AG04449 (cell line): ENCODE measurements around the gene ENAH.
A peak's percentile ranks its signal among the peaks of the same experiment; 100 is the strongest.

Experiments
- CTCF ChIA-PET: fragments of 350-600 bp; formaldehyde crosslinking; extraction: SDS; loops from one replicate; lab custom pipeline; 2021; ENCODE audit warnings: antibody characterized with exemption; lab: Yijun Ruan, JAX
- POLR2A ChIA-PET: fragments of 400-600, 350-600 bp; formaldehyde crosslinking; extraction: SDS; loops from one replicate; lab custom pipeline; 2020; ENCODE audit warnings: antibody characterized with exemption, inconsistent platforms; lab: Yijun Ruan, JAX
- DNase-seq: peaks from one replicate; pipeline ENCODE4 v3.0.0-alpha.2; 2010; ENCODE audit warnings: low read depth, low spot score
- H3K4me3 ChIP-seq: 2 replicates; pipeline ENCODE4 v1.5.1; 2011; ENCODE audit warnings: low read depth, mild to moderate bottlenecking, control low read depth, low read length
- CTCF ChIP-seq: IDR thresholded peaks from one replicate; pipeline ENCODE4 v1.5.1; 2011; ENCODE audit warnings: mild to moderate bottlenecking, moderate library complexity, low read length, control low read depth, inconsistent platforms; ENCODE audit not compliant: insufficient read depth; ENCODE audit errors: missing control alignments

ENAH gene

GRCh38 chr1:225577241-225577640 is 75.7 kb downstream of the ENAH start:
- POLR2A ChIA-PET = no interaction called here
- no peak for TF ChIP-seq CTCF
- no peak for DNase-seq
- H3K4me3 ChIP-seq = no peak overlapping the region
- CTCF ChIA-PET = interaction anchor here (1.5 to 2.1 kb wide), 3 partner anchors 9 to 202 kb away, joined by 3 to 12 read pairs (median 6); no protein-coding TSS in a partner anchor

GRCh38 chr1:225573216-225573615 is 79.7 kb downstream of the ENAH start:
- no peak for TF ChIP-seq CTCF
- no peak for DNase-seq
- ChIA-PET CTCF (interaction anchor here (1.1 to 3.1 kb wide), 5 partner anchors 10 to 205 kb away, joined by 3 to 13 read pairs (median 3); partner anchors contain the start of gene SRP9), POLR2A (no interaction called here)
- no peak overlapping the region for H3K4me3 ChIP-seq

GRCh38 chr1:225572422-225572821 is 80.5 kb downstream of the ENAH start:
- TF ChIP-seq CTCF = peak; percentile 31
- CTCF ChIA-PET = interaction anchor here (0.9 to 3.1 kb wide), 7 partner anchors 9 to 206 kb away, joined by 3 to 13 read pairs (median 3); partner anchors contain the start of gene SRP9
- POLR2A ChIA-PET = no interaction called here
- H3K4me3 ChIP-seq = no peak overlapping the region
- DNase-seq = peak; percentile 14

GRCh38 chr1:225567789-225568188 is 85.1 kb downstream of the ENAH start:
- TF ChIP-seq CTCF = no peak
- POLR2A ChIA-PET = no interaction called here
- CTCF ChIA-PET = interaction anchor here (0.9 to 2.2 kb wide), 4 partner anchors 9 to 209 kb away, joined by 3 to 6 read pairs (median 3); no protein-coding TSS in a partner anchor
- no peak for DNase-seq
- no peak overlapping the region for H3K4me3 ChIP-seq

- no peak overlapping the region for H3K4me3 ChIP-seq
- DNase-seq = no peak
- POLR2A ChIA-PET = no interaction called here
- CTCF ChIA-PET = interaction anchor here (0.7 to 2.2 kb wide), 5 partner anchors 13 to 341 kb away, joined by 3 to 6 read pairs (median 3); partner anchors contain the start of gene SRP9
- TF ChIP-seq CTCF = no peak
Measured at GRCh38 chr1:225565847-225566246, 87.1 kb downstream of the ENAH start.

- no peak for DNase-seq
- CTCF ChIA-PET = interaction anchor here (10.7 kb wide), 1 partner anchor 211 kb away, joined by 106 read pairs; no protein-coding TSS in a partner anchor
- no peak for TF ChIP-seq CTCF
- POLR2A ChIA-PET = no interaction called here
- no peak overlapping the region for H3K4me3 ChIP-seq
Measured at GRCh38 chr1:225561675-225562074, 91.2 kb downstream of the ENAH start.
